Testis (tissue), 3 donors: ENCODE results near the gene RAMACL. TPM values are rescaled to one million over a fixed set of nuclear protein-coding genes. Genes with fewer than 3 reads are reported as not detected.

Source experiments
- DNase-seq: peaks from one replicate; pipeline ENCODE4 v3.0.0-alpha.2; 2019
- H3K27ac ChIP-seq, 2 donors: fragments of 200-600 bp; sonication (generic); one replicate each; pipeline ENCODE4 v1.5.1; 2019
- H3K27me3 ChIP-seq: fragments of 200-600 bp; sonication (generic); one replicate; pipeline ENCODE4 v1.5.1; 2019
- H3K36me3 ChIP-seq: fragments of 200-600 bp; sonication (generic); one replicate; pipeline ENCODE4 v1.5.1; 2017; ENCODE audit warnings: low read depth; ENCODE audit errors: missing control alignments
- H3K4me1 ChIP-seq: fragments of 200-600 bp; sonication (generic); one replicate; pipeline ENCODE4 v1.5.1; 2019
- H3K4me3 ChIP-seq, 2 donors: fragments of 200-600 bp; sonication (generic); one replicate each; pipeline ENCODE4 v1.5.1; 2017 to 2019
- H3K9me3 ChIP-seq: fragments of 200-600 bp; sonication (generic); one replicate; pipeline ENCODE4 v1.5.1; 2017
- CTCF ChIP-seq, 3 experiments: fragments of 450-650 bp in 2 of 3; fragments of 200-600 bp in 1 of 3; sonication (generic) in 1 of 3; IDR thresholded peaks; one replicate each; pipeline ENCODE4 v1.5.1; 2016 to 2019; ENCODE audit warnings: antibody characterized with exemption in 3 of 3, mild to moderate bottlenecking in 2 of 3, moderate library complexity in 1 of 3
- POLR2A ChIP-seq: fragments of 450-650 bp; IDR thresholded peaks from one replicate; pipeline ENCODE4 v1.6.1; 2017; ENCODE audit warnings: antibody characterized with exemption, mild to moderate bottlenecking, moderate library complexity
- WGBS, 2 donors: methylation state at CpG; one replicate each; pipeline ENCODE4 v1.1.5; 2018; 5-methylcytosine and 5-hydroxymethylcytosine counted together
- intact Hi-C: fragments of 100-400 bp; cut with DNase I; formaldehyde crosslinking; loops from one replicate; pipeline ENCODE4 v1.15.1; 2023; ENCODE audit warnings: low total_unique reads
- polyA plus RNA-seq: library from polyadenylated mRNA; stranded (reverse); fragments of 350-450 nt; fragmentation: Illumina TruSeq; extraction: RNeasy Lipid Tissue Mini Kit (QIAGEN cat#74804); gene quantifications from one replicate; pipeline ENCODE4 v1.2.3, GENCODE V29; 2014; ENCODE audit warnings: low read depth, low replicate concordance; ENCODE audit not compliant: insufficient read depth
- total RNA-seq, 2 donors: library from RNA; depleted of rRNA; stranded (reverse); fragments of >200 nt; gene quantifications; one replicate each; pipeline ENCODE4 v1.2.3, GENCODE V29; 2016

The RAMACL gene
- total and polyA plus RNA-seq, 3 donors from 2014 or later = 1.7 to 1.9 TPM; not detected in 1

DNA sequence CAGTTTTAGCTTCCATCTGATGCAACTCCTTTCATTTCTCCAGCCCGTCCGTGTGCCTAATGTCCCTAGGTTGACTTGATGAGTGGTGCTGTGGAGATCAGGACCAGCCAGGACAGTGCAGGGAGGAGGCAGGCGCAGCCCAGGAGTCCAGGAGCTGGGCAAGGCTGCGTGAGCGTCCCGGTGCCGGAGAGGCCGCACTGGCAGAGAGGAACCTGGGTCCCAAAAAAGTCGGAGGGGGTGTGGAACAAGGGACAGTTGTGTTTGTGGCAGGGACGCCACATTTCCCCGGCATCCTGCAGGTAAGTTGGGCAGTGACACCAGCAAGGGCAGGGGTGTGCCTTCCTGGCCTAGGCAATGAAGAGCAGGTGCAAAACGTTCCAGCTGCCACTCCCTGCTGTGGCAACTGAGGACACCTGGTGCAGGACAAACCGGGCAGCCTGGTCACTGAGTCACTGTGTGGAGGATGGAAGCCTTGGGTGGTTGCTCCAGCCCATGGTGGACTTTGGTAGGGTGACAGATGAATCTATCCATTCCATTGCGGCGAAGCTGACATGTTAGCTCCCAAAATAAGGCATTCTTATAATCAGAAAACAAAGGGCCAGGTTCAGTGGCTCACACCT is 53.2 kb downstream of the RAMACL start:
- WGBS, 2 donors = 89 to 97% methylated on average over 15 of the region's 15 CpGs
- H3K27me3 ChIP-seq = no peaks in the 10 kb centered on the region
- TF ChIP-seq POLR2A (no peak), CTCF (IDR thresholded peaks at IDR 0.05) (no peak)
- DNase-seq = no peak
- H3K9me3 ChIP-seq = no peaks in the 10 kb centered on the region
- H3K36me3 ChIP-seq = no peaks in the 10 kb centered on the region
- H3K4me1 ChIP-seq = no peaks in the 10 kb centered on the region
- H3K4me3 ChIP-seq = no peak overlapping the region
- intact Hi-C loops = no loop called here
- H3K27ac ChIP-seq = no peak overlapping the region

Other genes with a start within 250 kb of the RAMACL start
- 10 to 100 TPM; 45.7 to 64.6 TPM for gene SFT2D1, start 244.1 kb downstream of the RAMACL start, total RNA-seq
- gene SFT2D1, start 244.1 kb downstream of the RAMACL start, polyA plus RNA-seq = 68.3 TPM
- gene MPC1, start 203.7 kb downstream of the RAMACL start, total RNA-seq = 10 to 100 TPM; 22.5 to 24.0 TPM
- 54.2 TPM for gene MPC1, start 203.7 kb downstream of the RAMACL start, polyA plus RNA-seq
- gene RPS6KA2, start 40.6 kb upstream of the RAMACL start, total RNA-seq = 10 to 100 TPM; 19.8 to 21.7 TPM
- gene RPS6KA2, start 40.6 kb upstream of the RAMACL start, polyA plus RNA-seq = 18.4 TPM